CD4-positive, CD25-positive, alpha-beta regulatory T cell (primary cell): ENCODE results near the gene TPO. TPM values are rescaled to one million over a fixed set of nuclear protein-coding genes. Genes with fewer than 3 reads are reported as not detected.

Source experiments
- ATAC-seq, 2 donors: fragments of 150-1000 bp; cut with Tn5 transposase; one replicate each; pipeline ENCODE4 v1.10.0; 2021; ENCODE audit warnings: low read depth in 2 of 2, moderate number of reproducible peaks in 2 of 2, moderate library complexity in 1 of 2
- DNase-seq, 3 donors: peaks; one replicate each; pipeline versions ENCODE4 v3.0.0 to v3.0.0-alpha.2; 2012 to 2022; ENCODE audit warnings: mixed read lengths in 1 of 3
- H3K27ac ChIP-seq: one replicate; pipeline ENCODE4 v1.7.0; 2013; ENCODE audit warnings: mild to moderate bottlenecking, low read length; ENCODE audit not compliant: insufficient read depth, poor library complexity, severe bottlenecking
- H3K27me3 ChIP-seq: one replicate; pipeline ENCODE4 v1.7.0; 2013; ENCODE audit warnings: low read length; ENCODE audit not compliant: control insufficient read depth, insufficient read depth
- H3K36me3 ChIP-seq: one replicate; pipeline ENCODE4 v1.7.0; 2013; ENCODE audit warnings: mild to moderate bottlenecking, low read length, moderate library complexity; ENCODE audit not compliant: control insufficient read depth, insufficient read depth
- H3K4me1 ChIP-seq: 2 replicates; pipeline ENCODE4 v1.7.0; 2013; ENCODE audit warnings: mild to moderate bottlenecking, low read length; ENCODE audit not compliant: insufficient read depth, control insufficient read depth, poor library complexity, severe bottlenecking
- H3K4me3 ChIP-seq: one replicate; pipeline ENCODE4 v1.7.0; 2013; ENCODE audit warnings: low read depth, mild to moderate bottlenecking, low read length, moderate library complexity
- H3K9me3 ChIP-seq, 2 experiments: 1 replicate in 1 of 2; 2 replicates in 1 of 2; pipeline ENCODE4 v1.7.0; 2013; ENCODE audit warnings: low read length in 2 of 2, mild to moderate bottlenecking in 1 of 2, moderate library complexity in 1 of 2; ENCODE audit not compliant: control insufficient read depth in 2 of 2
- H3K27ac Mint-ChIP-seq, 3 donors: one replicate each; pipeline ENCODE4 v1.8.0; 2020 to 2022; ENCODE audit warnings: mild to moderate bottlenecking in 3 of 3, mixed read lengths in 3 of 3, moderate library complexity in 2 of 3
- H3K27me3 Mint-ChIP-seq: one replicate; pipeline ENCODE4 v1.8.0; 2022; ENCODE audit warnings: mild to moderate bottlenecking, mixed read lengths
- H3K36me3 Mint-ChIP-seq: one replicate; pipeline ENCODE4 v1.8.0; 2020; ENCODE audit warnings: mixed read lengths
- H3K4me1 Mint-ChIP-seq, 4 donors: one replicate each; pipeline ENCODE4 v1.8.0; 2020 to 2022; ENCODE audit warnings: mixed read lengths in 4 of 4, mild to moderate bottlenecking in 1 of 4
- H3K4me3 Mint-ChIP-seq, 4 donors: one replicate each; pipeline ENCODE4 v1.8.0; 2020 to 2022; ENCODE audit warnings: mild to moderate bottlenecking in 4 of 4, mixed read lengths in 4 of 4, moderate library complexity in 3 of 4
- H3K9me3 Mint-ChIP-seq, 7 donors: one replicate each; pipeline ENCODE4 v1.8.0; 2020 to 2022; ENCODE audit warnings: mixed read lengths in 7 of 7, mild to moderate bottlenecking in 3 of 7, moderate library complexity in 2 of 7
- polyA plus RNA-seq, 4 donors: library from polyadenylated mRNA; unstranded; fragments of 300-500 nt; fragmentation: Illumina TruSeq; gene quantifications; one replicate each; pipeline ENCODE4 v1.2.3, GENCODE V29; 2021
- total RNA-seq: library from RNA; stranded (reverse); gene quantifications from one replicate; pipeline ENCODE4 v1.2.3, GENCODE V29; 2022

TPO gene
- total and polyA plus RNA-seq, 5 donors from 2014 or later: 0.27 to 1.5 (median 0.57) TPM

DNA sequence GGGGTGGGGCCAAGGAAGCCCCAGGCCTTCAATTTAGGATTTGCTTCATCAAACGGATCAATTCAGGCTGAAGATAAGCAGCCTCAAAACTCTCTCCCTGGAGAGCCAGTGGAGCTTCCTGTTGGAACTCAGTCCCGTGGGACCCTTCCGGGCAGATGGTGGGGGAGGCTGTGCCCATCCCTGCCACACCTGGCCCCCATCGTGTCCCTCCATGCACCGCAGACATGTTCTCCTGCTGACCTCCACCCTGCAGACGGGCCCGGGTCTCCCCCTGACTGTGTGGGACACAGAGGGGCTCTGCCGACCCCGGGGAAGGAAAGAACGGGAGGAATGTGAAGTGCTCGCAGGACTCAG lies 144.2 kb downstream of the TPO start:
- Mint-ChIP-seq H3K4me1 (peaks cover 0 to 3% (median 0%) of the 10 kb centered on the region in 4 donors), H3K36me3 (no peaks in the 10 kb centered on the region), H3K9me3 (no peaks in the 10 kb centered on the region), H3K27me3 (no peaks in the 10 kb centered on the region), H3K4me3 (no peak overlapping the region), H3K27ac (no peak overlapping the region)
- ATAC-seq (no peak), DNase-seq (no peak)
- Histone ChIP-seq H3K27me3 (no peaks in the 10 kb centered on the region), H3K27ac (no peak overlapping the region), H3K4me3 (no peak overlapping the region), H3K36me3 (no peaks in the 10 kb centered on the region), H3K9me3 (no peaks in the 10 kb centered on the region), H3K4me1 (no peaks in the 10 kb centered on the region)

DNA sequence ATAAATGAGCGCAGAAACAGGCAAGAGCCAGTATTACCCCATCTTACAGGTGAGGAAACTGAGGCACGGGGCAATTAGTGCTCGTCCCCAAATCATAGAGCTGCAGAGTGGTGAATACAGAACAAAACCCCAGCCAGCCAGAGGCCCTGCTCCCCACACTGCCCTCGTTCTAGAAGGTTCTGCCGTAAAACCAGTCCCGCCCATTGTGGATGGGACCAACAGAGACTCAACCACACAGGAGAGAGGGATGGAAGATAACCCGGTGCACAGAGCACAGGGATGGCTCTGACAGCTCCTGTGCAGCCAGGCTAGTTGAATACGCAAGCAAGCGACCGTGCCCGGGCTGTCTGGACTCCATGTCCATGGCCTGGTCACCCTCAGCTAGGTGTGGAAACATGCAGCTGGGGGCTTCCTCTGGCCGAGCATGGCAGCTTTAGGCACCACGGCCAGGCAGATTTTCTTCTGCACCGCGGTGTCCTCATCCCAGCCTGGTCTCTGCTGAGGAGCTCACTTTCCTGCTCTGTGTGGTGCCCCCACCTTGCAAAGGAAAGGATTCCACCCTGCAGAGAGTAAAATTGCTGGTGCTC lies 146.4 kb downstream of the TPO start:
- no peaks in the 10 kb centered on the region for H3K27me3 Mint-ChIP-seq
- no peak for ATAC-seq
- no peak overlapping the region for H3K4me3 Mint-ChIP-seq

DNA sequence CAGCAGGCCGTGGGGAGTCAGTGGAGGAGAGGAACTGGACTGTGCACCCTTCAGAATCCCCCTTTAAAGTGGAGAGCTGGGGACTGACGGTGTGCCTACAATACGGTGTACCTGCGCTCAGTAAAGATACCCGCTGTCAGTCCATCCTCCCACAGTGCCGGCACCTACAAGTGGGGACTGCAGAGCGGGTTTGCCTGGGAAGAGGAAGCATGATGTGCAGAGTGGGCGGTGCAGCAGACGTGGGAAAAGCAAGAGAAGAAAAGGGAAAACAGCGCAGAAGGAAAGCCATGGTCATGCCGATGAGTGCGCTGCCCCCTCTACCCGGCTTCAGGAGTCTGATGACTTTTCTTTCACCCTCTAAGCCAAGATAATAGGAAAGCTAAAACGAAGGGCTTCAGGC lies 148.0 kb downstream of the TPO start:
- no peak overlapping the region for H3K27ac Mint-ChIP-seq

More for the DNA sequence above, 146.4 kb downstream of the TPO start:
- H3K4me3 ChIP-seq: no peak overlapping the region
- H3K4me1 ChIP-seq: peaks cover 15% of the 10 kb centered on the region
- no peak for DNase-seq
- H3K27me3 ChIP-seq: no peaks in the 10 kb centered on the region
- H3K27ac ChIP-seq: no peak overlapping the region
- Mint-ChIP-seq H3K36me3 (no peaks in the 10 kb centered on the region), H3K9me3 (no peaks in the 10 kb centered on the region), H3K27ac (no peak overlapping the region), H3K4me1 (peaks cover 0 to 18% (median 8%) of the 10 kb centered on the region in 4 donors)
- H3K36me3 ChIP-seq: no peaks in the 10 kb centered on the region
- H3K9me3 ChIP-seq: no peaks in the 10 kb centered on the region

DNA sequence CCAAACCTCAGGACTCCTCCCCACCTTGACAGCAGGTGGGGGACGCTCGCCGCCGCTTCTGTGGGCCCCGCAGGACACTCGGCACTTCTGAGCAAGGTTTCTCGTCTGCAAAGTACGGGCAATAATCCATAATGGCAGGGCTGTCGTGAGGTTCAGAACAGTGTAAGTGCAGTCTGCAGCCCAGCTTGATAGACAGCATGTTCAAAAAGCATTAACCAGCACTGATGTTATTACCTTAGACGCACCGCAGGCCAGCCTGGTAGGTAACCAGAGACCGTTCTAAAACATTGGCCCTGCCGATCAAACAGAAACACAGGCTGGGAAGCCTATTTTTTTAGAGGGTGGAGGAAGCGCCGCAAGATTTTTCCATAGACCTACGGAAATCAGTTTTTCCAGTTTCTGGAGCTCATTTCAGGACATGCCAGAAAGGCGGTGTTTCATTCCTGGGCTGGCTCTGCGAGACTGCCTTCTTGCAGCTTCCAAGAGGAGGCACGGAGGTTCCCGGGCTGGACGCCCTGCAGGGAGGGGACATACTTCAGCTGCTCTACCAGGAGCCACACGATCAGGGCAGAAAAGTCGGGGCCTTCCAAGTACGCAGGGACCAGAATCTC lies 148.7 kb downstream of the TPO start:
- Mint-ChIP-seq H3K4me3 (no peak overlapping the region), H3K27me3 (no peaks in the 10 kb centered on the region), H3K4me1 (peaks cover 0 to 18% (median 8%) of the 10 kb centered on the region in 4 donors), H3K9me3 (peaks cover 0 to 2% (median 0%) of the 10 kb centered on the region in 7 donors), H3K36me3 (no peaks in the 10 kb centered on the region), H3K27ac (peak overlapping the region in 1 of 3 donors; percentile 6)
- no peaks in the 10 kb centered on the region for H3K27me3 ChIP-seq
- no peak overlapping the region for H3K4me3 ChIP-seq
- no peak overlapping the region for H3K27ac ChIP-seq
- H3K36me3 ChIP-seq: no peaks in the 10 kb centered on the region
- H3K9me3 ChIP-seq: no peaks in the 10 kb centered on the region
- DNase-seq (no peak), ATAC-seq (no peak)
- H3K4me1 ChIP-seq: peaks cover 17% of the 10 kb centered on the region

More for the DNA sequence above, 148.0 kb downstream of the TPO start:
- Histone ChIP-seq H3K9me3 (no peaks in the 10 kb centered on the region), H3K4me3 (no peak overlapping the region), H3K27ac (no peak overlapping the region), H3K27me3 (no peaks in the 10 kb centered on the region), H3K36me3 (no peaks in the 10 kb centered on the region), H3K4me1 (peaks cover 17% of the 10 kb centered on the region)
- no peak for DNase-seq
- Mint-ChIP-seq H3K36me3 (no peaks in the 10 kb centered on the region), H3K4me3 (peak overlapping the region in 1 of 4 donors; percentile 8), H3K27me3 (no peaks in the 10 kb centered on the region), H3K4me1 (peaks cover 0 to 18% (median 8%) of the 10 kb centered on the region in 4 donors), H3K9me3 (no peaks in the 10 kb centered on the region)
- no peak for ATAC-seq

DNA sequence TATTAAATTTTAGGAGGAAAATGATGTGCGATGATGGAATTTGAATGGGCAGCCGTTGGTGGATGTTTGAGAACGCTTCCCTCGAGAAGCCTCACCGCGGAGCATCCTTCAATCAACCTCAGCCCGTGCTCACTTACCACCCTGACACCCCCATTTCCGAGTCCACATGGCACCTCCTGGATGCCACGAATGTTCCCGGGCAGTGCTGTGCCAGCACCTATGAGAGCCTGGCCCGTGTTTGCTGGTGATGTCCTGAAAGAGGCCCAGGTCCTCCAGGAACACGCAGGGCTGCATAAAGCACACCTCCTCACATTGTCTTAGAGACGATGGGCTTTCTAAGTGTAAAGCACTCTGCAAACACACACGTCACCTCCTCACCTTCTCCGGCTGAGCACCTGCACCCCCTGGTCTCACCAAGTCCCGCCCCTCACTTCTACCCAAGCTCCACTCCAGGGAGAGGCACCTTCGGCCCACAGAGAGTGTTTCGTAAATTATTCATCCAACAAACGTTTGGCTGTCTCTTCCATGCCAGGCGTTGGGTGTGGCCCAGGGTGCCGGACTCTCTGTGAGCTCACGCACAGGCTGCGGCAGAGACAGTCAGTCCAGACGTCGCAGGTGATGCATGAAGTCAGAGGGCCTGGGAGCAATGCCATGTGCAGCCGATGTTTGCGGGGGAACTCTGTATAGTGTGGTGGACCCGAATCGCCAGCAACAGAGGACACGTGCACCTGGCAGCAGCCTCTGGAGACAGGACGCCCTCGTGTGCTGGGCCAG lies 150.0 kb downstream of the TPO start:
- no peaks in the 10 kb centered on the region for H3K9me3 ChIP-seq
- Mint-ChIP-seq H3K4me1 (peaks cover 0 to 18% (median 8%) of the 10 kb centered on the region in 4 donors), H3K36me3 (no peaks in the 10 kb centered on the region), H3K27ac (no peak overlapping the region), H3K27me3 (no peaks in the 10 kb centered on the region), H3K9me3 (peaks cover 0 to 10% (median 4%) of the 10 kb centered on the region in 7 donors), H3K4me3 (no peak overlapping the region)
- DNase-seq: no peak
- H3K4me1 ChIP-seq: peaks cover 17% of the 10 kb centered on the region
- no peak overlapping the region for H3K4me3 ChIP-seq
- no peak overlapping the region for H3K27ac ChIP-seq
- H3K27me3 ChIP-seq: no peaks in the 10 kb centered on the region
- H3K36me3 ChIP-seq: no peaks in the 10 kb centered on the region
- no peak for ATAC-seq

DNA sequence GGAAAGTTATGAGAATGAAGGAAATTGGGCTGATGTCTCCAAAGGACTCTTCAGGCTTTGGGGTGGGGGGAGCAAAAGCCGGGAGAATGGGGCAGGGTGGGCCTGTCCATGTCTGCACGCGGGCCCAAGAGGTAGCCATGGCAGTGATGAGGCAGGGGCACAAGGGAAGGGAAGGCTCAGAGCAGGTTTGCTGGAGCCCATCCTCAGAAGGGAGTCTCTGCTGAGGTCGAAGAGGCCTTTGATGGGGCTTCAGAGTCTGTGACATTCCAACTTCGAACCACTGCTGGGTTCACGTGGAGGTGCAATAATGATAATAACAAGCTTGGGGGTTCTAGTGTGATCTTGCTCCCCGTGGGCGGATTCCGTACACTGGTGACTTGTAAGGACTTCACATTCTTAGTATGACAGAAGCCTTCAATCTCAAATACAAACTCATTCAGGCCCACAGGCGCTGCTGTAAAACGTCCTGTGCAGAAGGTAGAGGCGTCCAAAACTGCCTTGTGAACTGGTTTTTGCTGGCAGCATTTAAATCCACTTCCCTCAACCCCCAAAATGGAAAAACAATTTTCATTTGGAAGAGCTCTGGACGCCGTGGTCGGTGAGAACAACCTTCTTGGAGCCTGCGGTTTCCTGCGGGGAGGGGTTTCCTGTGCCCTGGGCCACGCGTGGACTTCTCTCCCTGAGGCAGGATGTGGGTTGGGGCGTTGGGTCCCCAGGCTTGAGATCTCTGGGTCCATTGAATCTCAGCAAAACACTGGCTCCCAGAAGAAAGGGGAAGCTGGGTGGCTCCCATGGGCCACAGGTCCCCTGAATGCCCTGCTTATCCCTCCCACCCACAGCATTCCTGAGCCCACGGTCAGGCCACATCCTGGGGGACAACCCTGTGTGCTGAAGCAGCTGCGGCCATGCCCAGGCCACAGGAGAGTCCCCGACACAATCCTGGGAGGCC lies 151.0 kb downstream of the TPO start:
- H3K4me3 ChIP-seq: no peak overlapping the region
- peaks cover 0 to 18% (median 8%) of the 10 kb centered on the region in 4 donors for H3K4me1 Mint-ChIP-seq
- H3K27ac Mint-ChIP-seq: peak overlapping the region in 1 of 3 donors; percentile 69
- H3K27me3 ChIP-seq: no peaks in the 10 kb centered on the region
- H3K4me3 Mint-ChIP-seq: peak overlapping the region in 2 of 4 donors; percentile 8 to 52
- H3K27ac ChIP-seq: no peak overlapping the region
- no peaks in the 10 kb centered on the region for H3K36me3 Mint-ChIP-seq
- H3K4me1 ChIP-seq: peaks cover 17% of the 10 kb centered on the region
- DNase-seq (peak in 1 of 3 donors; percentile 63), ATAC-seq (peak in 1 of 2 donors; percentile 53)
- no peaks in the 10 kb centered on the region for H3K9me3 ChIP-seq
- no peaks in the 10 kb centered on the region for H3K36me3 ChIP-seq
- peaks cover 0 to 10% (median 4%) of the 10 kb centered on the region in 7 donors for H3K9me3 Mint-ChIP-seq
- no peaks in the 10 kb centered on the region for H3K27me3 Mint-ChIP-seq
